AG09309 (cell line): ENCODE data around the gene KIRREL1.

Source experiments
- DNase-seq: peaks from one replicate; pipeline ENCODE4 v3.0.0-alpha.2; 2010; ENCODE audit warnings: low read depth
- H3K4me3 ChIP-seq: 2 replicates; pipeline ENCODE4 v1.5.1; 2011; ENCODE audit warnings: mild to moderate bottlenecking, low read depth, low read length, moderate library complexity; ENCODE audit not compliant: control insufficient read depth
- CTCF ChIP-seq: IDR thresholded peaks from 2 replicates; pipeline ENCODE4 v1.5.1; 2011; ENCODE audit warnings: mild to moderate bottlenecking, low read depth, low read length, inconsistent platforms; ENCODE audit not compliant: insufficient read depth, control insufficient read depth; ENCODE audit errors: missing control alignments

The KIRREL1 gene

DNA sequence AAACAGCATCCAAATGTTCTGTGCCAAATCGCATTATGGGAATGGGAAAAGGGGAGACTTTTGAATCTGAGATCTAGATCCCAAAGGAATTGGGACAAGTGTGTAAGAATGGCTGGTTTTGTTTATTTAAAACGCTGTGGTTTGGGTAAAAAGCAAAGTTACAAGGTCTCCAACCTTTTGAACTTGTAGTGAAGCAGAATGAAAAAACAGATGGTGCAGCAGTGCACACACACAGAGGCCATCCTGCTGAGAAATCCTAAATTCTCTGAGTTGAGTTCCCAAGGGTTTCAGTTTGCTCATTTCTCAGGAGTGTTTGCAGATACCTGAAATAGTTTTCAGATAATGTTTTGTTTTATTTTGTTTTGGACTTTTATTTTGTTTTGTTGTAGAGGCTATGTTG is 107.1 kb downstream of the KIRREL1 start:
- no peak for TF ChIP-seq CTCF
- H3K4me3 ChIP-seq, result no peak overlapping the region
- DNase-seq, result no peak

DNA sequence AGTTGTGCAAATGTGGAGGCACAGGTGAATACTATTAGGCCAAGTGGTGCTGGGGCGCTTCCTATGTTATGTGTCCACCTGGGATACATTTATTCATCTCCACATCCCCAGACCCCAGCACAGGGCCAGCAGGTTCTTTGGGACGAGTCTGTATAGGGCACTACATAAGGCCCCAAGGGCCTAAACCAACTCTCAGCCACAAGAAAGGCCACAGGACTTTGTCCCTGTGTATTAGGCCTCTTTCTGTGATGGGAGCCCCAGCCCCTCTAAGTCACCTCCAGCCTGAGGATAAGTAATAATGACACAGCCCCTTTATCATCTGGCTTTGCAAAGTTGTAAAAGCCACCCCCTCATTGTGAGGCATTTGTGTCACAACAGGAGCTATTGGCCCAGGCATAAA is 108.0 kb downstream of the KIRREL1 start:
- DNase-seq, result no peak
- no peak overlapping the region for H3K4me3 ChIP-seq
- TF ChIP-seq CTCF, result no peak

- TF ChIP-seq CTCF, result no peak
- DNase-seq, result no peak
- H3K4me3 ChIP-seq, result no peak overlapping the region
These were observed 108.5 kb downstream of the KIRREL1 start for GRCh38 chr1:158101927-158102326.

- no peak overlapping the region for H3K4me3 ChIP-seq
- TF ChIP-seq CTCF, result no peak
- no peak for DNase-seq
These were observed 109.6 kb downstream of the KIRREL1 start for GRCh38 chr1:158102881-158103674.

DNA sequence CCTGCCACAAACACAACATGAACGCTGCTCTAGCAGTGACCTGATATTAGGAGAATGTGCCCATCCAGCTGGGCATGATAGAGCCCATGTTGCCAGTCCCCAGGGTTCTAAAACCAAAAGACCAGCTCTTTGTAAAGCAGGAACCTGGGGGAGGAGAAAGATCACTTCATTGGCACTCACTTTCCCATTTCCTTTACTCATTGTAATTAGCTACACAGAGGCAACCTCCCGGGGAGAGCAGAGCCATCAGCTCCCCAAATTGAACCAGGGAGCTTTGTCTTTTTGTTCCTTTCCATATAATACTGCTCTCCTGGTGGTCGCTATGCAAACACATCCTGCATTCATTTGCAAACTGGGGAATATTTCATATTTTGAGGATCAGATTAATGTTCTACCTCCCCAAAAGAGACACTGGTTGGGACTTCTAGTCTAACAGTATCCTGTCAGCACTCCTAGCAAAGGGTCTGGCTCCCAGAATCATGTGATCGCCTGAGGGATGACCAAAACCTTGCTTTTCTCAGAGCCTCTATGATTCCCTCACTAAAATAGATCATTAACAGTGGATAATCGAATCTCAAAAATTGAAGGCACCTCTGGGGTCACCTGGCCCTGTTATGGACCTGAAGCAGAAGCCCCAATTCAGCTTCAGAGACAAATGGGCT is 110.5 kb downstream of the KIRREL1 start:
- DNase-seq, result no peak
- no peak overlapping the region for H3K4me3 ChIP-seq
- no peak for TF ChIP-seq CTCF

GRCh38 chr1:158104891-158105290 is 111.4 kb downstream of the KIRREL1 start:
- DNase-seq, result no peak
- no peak for TF ChIP-seq CTCF
- H3K4me3 ChIP-seq, result no peak overlapping the region
